Breast epithelium (tissue), 4 donors: Measurements from ENCODE around the gene PLEKHM3. TPM values are rescaled to one million over a fixed set of nuclear protein-coding genes. Genes with fewer than 3 reads are reported as not detected.

ENCODE experiments used
- DNase-seq, 2 donors: peaks; one replicate each; pipeline ENCODE4 v3.0.0-alpha.2; 2019; ENCODE audit warnings: low spot score in 2 of 2
- H3K27ac ChIP-seq, 2 donors: fragments of 200-600 bp; sonication (generic) in 1 of 2; one replicate each; pipeline ENCODE4 v1.5.1; 2016 to 2019; ENCODE audit warnings: mild to moderate bottlenecking in 1 of 2
- H3K27me3 ChIP-seq, 2 donors: fragments of 200-600 bp; sonication (generic) in 1 of 2; one replicate each; pipeline versions ENCODE4 v1.5.1 to v1.6.0; 2017 to 2019; ENCODE audit warnings: control low read depth in 1 of 2, mild to moderate bottlenecking in 1 of 2
- H3K36me3 ChIP-seq: fragments of 200-600 bp; one replicate; pipeline ENCODE4 v1.5.1; 2019
- H3K4me1 ChIP-seq, 2 donors: fragments of 200-600 bp; sonication (generic); one replicate each; pipeline ENCODE4 v1.5.1; 2016 to 2019; ENCODE audit warnings: control low read depth in 1 of 2
- H3K4me3 ChIP-seq, 3 donors: fragments of 200-600 bp; sonication (generic); 1 replicate in 2 of 3; 2 replicates in 1 of 3; pipeline ENCODE4 v1.5.1; 2016 to 2019; ENCODE audit warnings: mild to moderate bottlenecking in 3 of 3, moderate library complexity in 2 of 3
- H3K9me3 ChIP-seq, 2 donors: fragments of 200-600 bp; sonication (generic) in 1 of 2; one replicate each; pipeline ENCODE4 v1.5.1; 2016 to 2019; ENCODE audit warnings: control low read depth in 1 of 2
- POLR2A ChIP-seq: fragments of 450-650 bp; IDR thresholded peaks from one replicate; pipeline ENCODE4 v1.6.1; 2016; ENCODE audit warnings: antibody characterized with exemption, mild to moderate bottlenecking, moderate library complexity
- POLR2AphosphoS5 ChIP-seq, 3 donors: sonication (generic); formaldehyde crosslinking; IDR thresholded peaks; one replicate each; pipeline ENCODE4 v1.6.1; 2017; ENCODE audit warnings: antibody characterized with exemption in 3 of 3
- intact Hi-C: fragments of 100-400 bp; cut with DNase I; formaldehyde crosslinking; loops from one replicate; pipeline ENCODE4 v1.15.1; 2023; ENCODE audit warnings: low total_unique reads
- total RNA-seq, 3 donors: library from RNA; depleted of rRNA; stranded (reverse); fragments of >200 nt; gene quantifications; one replicate each; pipeline ENCODE4 v1.1.0, GENCODE V29; 2016
- TF ChIP-seq, protein P1 (sequence below), 3 donors: fragments of 450-650 bp; IDR thresholded peaks; one replicate each; pipeline ENCODE4 v1.5.1; 2016 to 2017; ENCODE audit warnings: antibody characterized with exemption in 3 of 3, mild to moderate bottlenecking in 3 of 3, moderate library complexity in 3 of 3

Gene PLEKHM3
- total RNA-seq, 3 donors from 2014 or later = 24.3 to 35.0 (median 29.0) TPM

DNA sequence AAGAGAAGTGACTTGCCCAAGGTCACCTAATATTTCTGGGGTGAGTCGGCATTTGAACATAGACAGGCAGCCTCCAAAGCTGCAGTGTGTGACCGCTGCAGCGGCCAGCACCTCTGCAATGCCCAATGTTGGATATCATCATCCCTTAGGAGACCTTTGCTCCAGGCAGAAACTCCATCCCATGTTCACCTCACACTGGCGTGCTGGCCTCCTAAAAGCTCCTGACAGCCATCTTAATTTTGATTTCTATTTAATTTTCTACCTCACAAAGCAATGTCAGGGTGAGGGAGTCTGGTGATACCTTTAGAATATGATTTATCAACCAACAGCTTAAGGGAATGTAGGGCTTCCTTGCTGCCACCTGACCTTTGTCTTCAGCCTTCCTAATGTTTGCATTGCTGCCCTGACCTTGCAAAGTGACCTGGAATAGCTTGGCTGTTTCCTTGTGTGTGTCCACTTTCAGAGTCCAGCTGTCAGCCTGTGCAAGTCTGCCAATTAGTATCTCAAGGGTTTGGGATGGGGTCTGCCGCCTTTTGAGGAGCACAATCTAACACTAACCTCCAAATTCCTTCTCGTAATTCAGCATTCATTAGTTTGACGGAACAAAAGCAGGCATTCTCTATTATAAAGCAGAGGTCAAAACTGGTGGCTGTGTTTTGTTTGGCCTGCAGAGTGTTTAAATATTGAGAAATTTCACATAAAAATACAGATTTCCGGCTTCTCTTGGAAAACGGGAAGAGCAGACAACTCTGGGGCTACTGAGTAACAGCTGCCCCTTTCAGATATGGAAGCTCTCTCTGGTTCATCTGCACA is 127.6 kb downstream of the PLEKHM3 start:
- Histone ChIP-seq H3K9me3 (no peaks in the 10 kb centered on the region), H3K27ac (no peak overlapping the region), H3K36me3 (no peaks in the 10 kb centered on the region), H3K27me3 (no peaks in the 10 kb centered on the region), H3K4me1 (no peaks in the 10 kb centered on the region), H3K4me3 (no peak overlapping the region)
- no peak for DNase-seq
- TF ChIP-seq POLR2AphosphoS5 (IDR thresholded peaks at IDR 0.05) = no peak
- TF ChIP-seq, protein P1, sequence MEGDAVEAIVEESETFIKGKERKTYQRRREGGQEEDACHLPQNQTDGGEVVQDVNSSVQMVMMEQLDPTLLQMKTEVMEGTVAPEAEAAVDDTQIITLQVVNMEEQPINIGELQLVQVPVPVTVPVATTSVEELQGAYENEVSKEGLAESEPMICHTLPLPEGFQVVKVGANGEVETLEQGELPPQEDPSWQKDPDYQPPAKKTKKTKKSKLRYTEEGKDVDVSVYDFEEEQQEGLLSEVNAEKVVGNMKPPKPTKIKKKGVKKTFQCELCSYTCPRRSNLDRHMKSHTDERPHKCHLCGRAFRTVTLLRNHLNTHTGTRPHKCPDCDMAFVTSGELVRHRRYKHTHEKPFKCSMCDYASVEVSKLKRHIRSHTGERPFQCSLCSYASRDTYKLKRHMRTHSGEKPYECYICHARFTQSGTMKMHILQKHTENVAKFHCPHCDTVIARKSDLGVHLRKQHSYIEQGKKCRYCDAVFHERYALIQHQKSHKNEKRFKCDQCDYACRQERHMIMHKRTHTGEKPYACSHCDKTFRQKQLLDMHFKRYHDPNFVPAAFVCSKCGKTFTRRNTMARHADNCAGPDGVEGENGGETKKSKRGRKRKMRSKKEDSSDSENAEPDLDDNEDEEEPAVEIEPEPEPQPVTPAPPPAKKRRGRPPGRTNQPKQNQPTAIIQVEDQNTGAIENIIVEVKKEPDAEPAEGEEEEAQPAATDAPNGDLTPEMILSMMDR (IDR thresholded peaks at IDR 0.05) = no peak
- TF ChIP-seq POLR2A = no peak
- intact Hi-C loops = no loop called here

GRCh38 chr2:207896525-207897285 is 128.6 kb downstream of the PLEKHM3 start:
- H3K27me3 ChIP-seq = no peaks in the 10 kb centered on the region
- H3K9me3 ChIP-seq = no peaks in the 10 kb centered on the region
- TF ChIP-seq POLR2AphosphoS5 (IDR thresholded peaks at IDR 0.05) = no peak
- TF ChIP-seq POLR2A = no peak
- TF ChIP-seq, protein P1 (IDR thresholded peaks at IDR 0.05) = no peak
- H3K4me1 ChIP-seq = no peaks in the 10 kb centered on the region
- no peak overlapping the region for H3K27ac ChIP-seq
- no peaks in the 10 kb centered on the region for H3K36me3 ChIP-seq
- H3K4me3 ChIP-seq = no peak overlapping the region
- intact Hi-C loops = no loop called here
- DNase-seq = no peak

DNA sequence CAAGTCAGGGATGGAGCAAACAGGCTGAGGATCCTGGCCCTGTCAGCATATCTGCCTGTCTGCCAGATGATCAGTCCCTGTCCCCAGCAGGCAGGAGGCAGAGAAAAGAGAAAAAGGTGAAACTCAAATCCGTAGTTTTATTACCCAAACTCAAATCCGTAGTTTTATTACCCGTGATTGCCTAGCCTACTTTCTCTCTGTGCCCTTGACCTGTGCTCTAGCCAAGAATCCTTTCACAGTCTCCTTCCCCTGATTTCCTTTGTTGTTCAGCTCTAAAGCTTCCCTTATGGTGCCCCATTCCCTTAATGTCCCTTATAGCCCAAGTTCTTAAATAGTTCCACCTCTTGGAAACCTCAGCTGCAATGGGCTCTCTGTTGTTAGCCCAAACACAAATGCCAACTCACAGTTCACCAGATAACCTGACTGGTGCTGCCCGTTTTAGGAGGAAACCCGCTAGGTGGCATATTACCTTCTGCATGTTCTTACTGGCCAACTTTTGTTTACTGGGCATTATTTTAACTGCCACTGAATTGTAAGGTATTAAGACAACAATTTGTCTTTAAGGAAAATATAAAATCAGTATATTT is 130.0 kb downstream of the PLEKHM3 start:
- TF ChIP-seq, protein P1 (IDR thresholded peaks at IDR 0.05) = no peak
- TF ChIP-seq POLR2AphosphoS5 (IDR thresholded peaks at IDR 0.05) (no peak), POLR2A (no peak)
- Histone ChIP-seq H3K4me1 (no peaks in the 10 kb centered on the region), H3K9me3 (no peaks in the 10 kb centered on the region), H3K36me3 (no peaks in the 10 kb centered on the region), H3K4me3 (no peak overlapping the region), H3K27me3 (no peaks in the 10 kb centered on the region), H3K27ac (no peak overlapping the region)
- intact Hi-C loops = no loop called here
- DNase-seq = no peak

DNA sequence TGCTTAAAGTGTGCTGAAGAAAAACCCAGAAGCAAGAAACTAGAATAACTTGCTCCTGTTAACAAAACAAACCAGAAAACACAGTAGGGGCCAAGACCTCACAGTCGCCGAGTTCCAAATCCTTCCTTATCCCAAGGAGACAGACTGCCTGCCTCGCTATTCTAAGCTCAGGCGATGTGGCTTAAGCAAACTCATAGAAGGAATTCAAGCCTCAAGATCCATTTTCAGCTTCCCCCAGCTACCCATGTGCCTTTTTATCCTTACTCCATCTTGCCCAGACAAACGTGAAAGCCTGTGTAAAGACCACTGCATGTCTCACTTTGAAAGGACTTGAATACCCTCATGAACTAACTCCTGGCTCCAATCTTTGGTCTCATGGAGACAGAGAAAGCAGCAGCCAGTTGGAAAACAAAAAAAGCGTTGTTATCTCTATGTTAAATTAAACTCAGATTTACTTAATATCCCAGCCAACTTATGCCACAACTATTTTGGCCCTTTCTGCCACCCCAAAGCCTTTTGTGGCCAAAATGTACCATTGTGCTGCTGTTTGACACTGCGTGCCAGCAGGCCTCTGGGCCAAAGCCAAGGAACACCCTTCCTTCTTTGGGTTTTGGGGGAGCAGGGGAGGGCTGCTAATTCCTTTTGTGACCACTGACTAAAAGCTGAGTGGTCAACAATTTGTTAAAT is 132.5 kb downstream of the PLEKHM3 start:
- H3K9me3 ChIP-seq = no peaks in the 10 kb centered on the region
- no peaks in the 10 kb centered on the region for H3K4me1 ChIP-seq
- DNase-seq = no peak
- intact Hi-C loops = no loop called here
- TF ChIP-seq POLR2AphosphoS5 (IDR thresholded peaks at IDR 0.05) (no peak), POLR2A (no peak)
- TF ChIP-seq, protein P1 (IDR thresholded peaks at IDR 0.05) = no peak
- no peaks in the 10 kb centered on the region for H3K27me3 ChIP-seq
- no peak overlapping the region for H3K4me3 ChIP-seq
- no peaks in the 10 kb centered on the region for H3K36me3 ChIP-seq
- H3K27ac ChIP-seq = peak overlapping the region; percentile 44 to 65
